PFSK-1 (cell line): ENCODE results near the gene SPANXD.

ENCODE experiments used
- FOXP2 ChIP-seq: optimal IDR thresholded peaks from 2 replicates; pipeline ENCODE3; 2011; ENCODE audit warnings: borderline replicate concordance, control low read depth, inconsistent platforms; ENCODE audit not compliant: insufficient read depth; ENCODE audit errors: extremely low read length, extremely low read depth
- POLR2AphosphoS5 ChIP-seq: IDR thresholded peaks from 2 replicates; pipeline ENCODE4 v1.6.1; 2012; ENCODE audit warnings: low read depth, mild to moderate bottlenecking, control low read depth, low read length, moderate library complexity
- SIN3A ChIP-seq: IDR thresholded peaks from 2 replicates; pipeline ENCODE4 v1.6.1; 2012; ENCODE audit warnings: mild to moderate bottlenecking, low read length, moderate library complexity, borderline replicate concordance; ENCODE audit not compliant: insufficient read depth
- TAF1 ChIP-seq: IDR thresholded peaks from 2 replicates; pipeline ENCODE4 v1.6.1; 2012; ENCODE audit warnings: low read length, control low read depth, borderline replicate concordance; ENCODE audit not compliant: insufficient read depth
- TF ChIP-seq, protein P1 (sequence below), 2 experiments: IDR thresholded peaks; 2 replicates each; pipeline versions ENCODE4 v1.6.1 to v1.8.0; 2011 to 2012; ENCODE audit warnings: low read depth in 2 of 2, low read length in 2 of 2, control low read depth in 1 of 2, inconsistent platforms in 1 of 2, mild to moderate bottlenecking in 1 of 2, moderate library complexity in 1 of 2; ENCODE audit not compliant: insufficient read depth in 1 of 2

Gene SPANXD

DNA sequence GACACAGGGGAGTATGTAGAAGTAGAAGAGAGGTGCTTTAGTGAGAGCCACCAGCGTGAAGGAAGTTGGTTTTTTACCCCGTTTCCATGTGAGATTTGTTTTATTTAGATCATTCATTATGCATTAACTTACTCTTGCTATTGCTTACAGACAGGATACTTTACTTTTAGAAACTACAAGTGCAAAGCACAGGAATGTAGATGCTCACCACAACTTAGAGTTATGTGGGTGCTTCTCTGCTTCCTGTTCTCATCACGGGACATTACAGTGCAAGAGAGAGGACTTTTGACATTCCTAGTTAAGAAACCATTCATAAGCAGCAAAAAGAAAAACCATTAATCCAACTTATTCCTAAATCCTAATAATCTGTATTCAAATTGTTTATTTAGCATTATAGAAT is 25.6 kb upstream of the SPANXD start:
- TF ChIP-seq SIN3A: no peak
- TF ChIP-seq, protein P1, sequence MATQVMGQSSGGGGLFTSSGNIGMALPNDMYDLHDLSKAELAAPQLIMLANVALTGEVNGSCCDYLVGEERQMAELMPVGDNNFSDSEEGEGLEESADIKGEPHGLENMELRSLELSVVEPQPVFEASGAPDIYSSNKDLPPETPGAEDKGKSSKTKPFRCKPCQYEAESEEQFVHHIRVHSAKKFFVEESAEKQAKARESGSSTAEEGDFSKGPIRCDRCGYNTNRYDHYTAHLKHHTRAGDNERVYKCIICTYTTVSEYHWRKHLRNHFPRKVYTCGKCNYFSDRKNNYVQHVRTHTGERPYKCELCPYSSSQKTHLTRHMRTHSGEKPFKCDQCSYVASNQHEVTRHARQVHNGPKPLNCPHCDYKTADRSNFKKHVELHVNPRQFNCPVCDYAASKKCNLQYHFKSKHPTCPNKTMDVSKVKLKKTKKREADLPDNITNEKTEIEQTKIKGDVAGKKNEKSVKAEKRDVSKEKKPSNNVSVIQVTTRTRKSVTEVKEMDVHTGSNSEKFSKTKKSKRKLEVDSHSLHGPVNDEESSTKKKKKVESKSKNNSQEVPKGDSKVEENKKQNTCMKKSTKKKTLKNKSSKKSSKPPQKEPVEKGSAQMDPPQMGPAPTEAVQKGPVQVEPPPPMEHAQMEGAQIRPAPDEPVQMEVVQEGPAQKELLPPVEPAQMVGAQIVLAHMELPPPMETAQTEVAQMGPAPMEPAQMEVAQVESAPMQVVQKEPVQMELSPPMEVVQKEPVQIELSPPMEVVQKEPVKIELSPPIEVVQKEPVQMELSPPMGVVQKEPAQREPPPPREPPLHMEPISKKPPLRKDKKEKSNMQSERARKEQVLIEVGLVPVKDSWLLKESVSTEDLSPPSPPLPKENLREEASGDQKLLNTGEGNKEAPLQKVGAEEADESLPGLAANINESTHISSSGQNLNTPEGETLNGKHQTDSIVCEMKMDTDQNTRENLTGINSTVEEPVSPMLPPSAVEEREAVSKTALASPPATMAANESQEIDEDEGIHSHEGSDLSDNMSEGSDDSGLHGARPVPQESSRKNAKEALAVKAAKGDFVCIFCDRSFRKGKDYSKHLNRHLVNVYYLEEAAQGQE (IDR thresholded peaks at IDR 0.05; ENCODE audit: insufficient read depth in 1 of 2, low read depth in 2 of 2, low read length in 2 of 2): no peak
- TF ChIP-seq FOXP2: no peak
- TF ChIP-seq POLR2AphosphoS5: no peak
- TF ChIP-seq TAF1: no peak

DNA sequence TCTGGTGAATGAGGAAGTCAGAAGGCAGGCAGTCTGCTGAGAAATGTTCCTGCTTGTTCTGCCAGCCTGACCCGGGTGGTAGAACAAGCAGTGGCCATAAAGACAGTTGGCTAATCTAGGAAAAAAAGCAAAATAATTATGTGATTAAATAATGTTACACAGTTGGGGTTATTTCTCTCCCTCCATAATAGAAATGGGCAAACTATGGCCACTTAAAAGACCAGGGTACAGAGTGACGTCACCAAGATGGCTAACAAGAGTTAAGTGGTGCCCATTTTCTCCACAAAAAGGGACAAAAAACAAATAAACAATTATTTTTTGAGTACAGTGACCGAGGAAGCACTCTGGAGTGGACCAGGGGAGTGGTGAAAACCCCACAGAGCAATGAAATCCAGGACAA is 16.1 kb upstream of the SPANXD start:
- TF ChIP-seq, protein P1 (IDR thresholded peaks at IDR 0.05; ENCODE audit: insufficient read depth in 1 of 2, low read depth in 2 of 2, low read length in 2 of 2): no peak
- TF ChIP-seq POLR2AphosphoS5 (no peak), FOXP2 (no peak), TAF1 (no peak), SIN3A (no peak)

DNA sequence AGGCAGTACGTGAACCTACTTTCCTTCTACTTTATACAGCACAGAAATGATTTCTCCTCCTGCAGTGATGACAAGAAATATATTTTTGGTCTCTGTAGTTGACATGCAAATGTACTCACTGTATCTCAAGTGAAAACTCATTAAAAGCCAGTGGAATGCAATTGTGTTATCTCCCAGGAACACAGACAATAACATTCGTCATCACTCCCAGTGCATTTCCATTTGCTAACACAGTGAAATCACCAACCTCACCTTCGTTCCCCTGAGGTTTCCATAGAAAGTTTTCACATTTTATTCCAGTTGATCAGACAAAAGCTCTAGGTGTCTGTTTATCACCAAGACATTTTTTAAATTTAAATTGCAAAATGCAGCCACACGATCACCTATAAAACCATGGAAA is 2.5 kb upstream of the SPANXD start:
- TF ChIP-seq SIN3A (no peak), POLR2AphosphoS5 (no peak), FOXP2 (no peak)
- TF ChIP-seq, protein P1 (IDR thresholded peaks at IDR 0.05; ENCODE audit: insufficient read depth in 1 of 2, low read depth in 2 of 2, low read length in 2 of 2): no peak

DNA sequence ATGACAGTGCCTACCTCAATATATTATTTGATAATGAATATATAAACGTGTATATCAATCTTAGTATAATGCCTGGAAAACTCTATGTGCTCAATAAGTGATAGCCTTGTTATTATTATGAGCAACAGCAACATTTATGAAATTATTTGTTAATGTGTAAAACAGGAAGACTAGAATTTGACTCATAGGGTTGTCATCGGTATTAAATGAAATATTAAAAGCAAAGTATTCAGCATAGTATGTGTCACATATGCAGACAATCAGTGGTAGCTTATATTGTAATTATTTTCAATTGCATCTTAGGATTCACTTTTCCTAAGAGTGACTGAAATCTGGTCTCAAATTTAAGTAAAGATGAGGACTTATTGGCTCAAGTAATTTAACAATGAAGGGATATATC is 24.6 kb downstream of the SPANXD start:
- no peak for TF ChIP-seq SIN3A
- no peak for TF ChIP-seq POLR2AphosphoS5
- no peak for TF ChIP-seq TAF1
- TF ChIP-seq FOXP2: no peak
- TF ChIP-seq, protein P1 (IDR thresholded peaks at IDR 0.05; ENCODE audit: insufficient read depth in 1 of 2, low read depth in 2 of 2, low read length in 2 of 2): no peak

DNA sequence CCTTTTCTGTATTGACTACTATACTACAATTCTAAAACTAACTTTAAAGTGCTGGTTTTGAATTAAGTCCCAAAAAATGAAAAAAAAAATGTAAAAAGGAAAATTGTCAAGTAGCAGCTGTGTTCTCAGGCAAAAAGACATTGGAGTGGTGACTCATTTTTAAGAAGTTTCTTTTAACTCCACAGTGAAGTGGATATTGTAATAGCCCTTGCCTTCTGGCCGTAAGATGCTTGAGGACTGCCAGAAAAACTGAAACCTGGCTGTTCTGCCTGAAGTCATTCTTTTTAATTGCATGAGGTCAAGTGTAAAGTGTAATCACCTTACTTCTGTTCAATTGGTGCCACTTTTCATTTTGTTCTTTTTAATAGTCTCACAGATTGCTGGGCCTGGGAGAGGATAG is 28.9 kb downstream of the SPANXD start:
- TF ChIP-seq SIN3A (no peak), TAF1 (no peak), FOXP2 (no peak), POLR2AphosphoS5 (no peak)
- TF ChIP-seq, protein P1 (IDR thresholded peaks at IDR 0.05; ENCODE audit: insufficient read depth in 1 of 2, low read depth in 2 of 2, low read length in 2 of 2): no peak
